Endodermal cell (in vitro differentiated cells): ENCODE measurements around the gene IQSEC3. TPM values are rescaled to one million over a fixed set of nuclear protein-coding genes. Genes with fewer than 3 reads are reported as not detected.

Source experiments
- DNase-seq: peaks from one replicate; pipeline ENCODE4 v3.0.0-alpha.2; 2017
- H3K27ac ChIP-seq: 2 replicates; pipeline ENCODE4 v1.5.1; 2013; ENCODE audit warnings: mild to moderate bottlenecking, low read depth, low read length, moderate library complexity
- H3K27me3 ChIP-seq: 2 replicates; pipeline ENCODE4 v1.6.1; 2013; ENCODE audit warnings: mild to moderate bottlenecking, low read length, moderate library complexity; ENCODE audit not compliant: insufficient read depth, control insufficient read depth, poor library complexity, severe bottlenecking
- H3K36me3 ChIP-seq: 2 replicates; pipeline ENCODE4 v1.7.0; 2013; ENCODE audit warnings: mild to moderate bottlenecking, low read length, moderate library complexity; ENCODE audit not compliant: control insufficient read depth, insufficient read depth
- H3K4me1 ChIP-seq: one replicate; pipeline ENCODE4 v1.7.0; 2013; ENCODE audit warnings: low read length; ENCODE audit not compliant: control insufficient read depth, insufficient read depth
- H3K4me3 ChIP-seq: 2 replicates; pipeline ENCODE4 v1.5.1; 2013; ENCODE audit warnings: mild to moderate bottlenecking, low read length, moderate library complexity
- H3K9ac ChIP-seq: 2 replicates; pipeline ENCODE4 v1.6.1; 2013; ENCODE audit warnings: mild to moderate bottlenecking, low read length, moderate library complexity; ENCODE audit not compliant: poor library complexity, severe bottlenecking; ENCODE audit errors: extremely low read depth
- H3K9me3 ChIP-seq: 2 replicates; pipeline ENCODE4 v1.6.1; 2013; ENCODE audit warnings: mild to moderate bottlenecking, low read length, moderate library complexity; ENCODE audit not compliant: control insufficient read depth
- H3K27ac Mint-ChIP-seq: 2 replicates; pipeline ENCODE4 v1.8.0; 2020; ENCODE audit warnings: mixed read lengths
- H3K27me3 Mint-ChIP-seq: 2 replicates; pipeline ENCODE4 v1.8.0; 2021; ENCODE audit warnings: mild to moderate bottlenecking, mixed read lengths; ENCODE audit not compliant: insufficient read depth
- H3K36me3 Mint-ChIP-seq: 2 replicates; pipeline ENCODE4 v1.8.0; 2020; ENCODE audit warnings: low read depth, mixed read lengths
- H3K4me1 Mint-ChIP-seq: 2 replicates; pipeline ENCODE4 v1.8.0; 2020; ENCODE audit warnings: mixed read lengths
- H3K4me3 Mint-ChIP-seq: 2 replicates; pipeline ENCODE4 v1.8.0; 2020; ENCODE audit warnings: mild to moderate bottlenecking, moderate library complexity, mixed read lengths
- H3K9me3 Mint-ChIP-seq: 2 replicates; pipeline ENCODE4 v1.8.0; 2020; ENCODE audit warnings: mild to moderate bottlenecking, mixed read lengths
- CTCF ChIP-seq: fragments of 200-600 bp; sonication (generic); conservative IDR thresholded peaks from 2 replicates; pipeline ENCODE4 v1.5.0; 2021; ENCODE audit warnings: antibody characterized with exemption, mild to moderate bottlenecking
- WGBS, 2 experiments: methylation state at CpG; one replicate each; pipeline versions ENCODE4 v1.1.5 to v1.1.7; 2013; ENCODE audit warnings: missing lambda C conversion rate in 2 of 2, mixed read lengths in 1 of 2; ENCODE audit not compliant: insufficient coverage in 1 of 2, insufficient read length in 1 of 2; 5-methylcytosine and 5-hydroxymethylcytosine counted together
- total RNA-seq, 2 donors: library from RNA; stranded (reverse); fragmentation: NEBNext Ultra II Directional in 1 of 2; extraction: Animal tissue kit (Norgen Biotek cat#: 25700) in 1 of 2; gene quantifications; 2 replicates in 1 of 2; 3 replicates in 1 of 2; pipeline ENCODE4 v1.2.1, GENCODE V29; 2021

IQSEC3 gene
- total RNA-seq, 2 donors from 2014 or later = 1.5 to 2.7 TPM

GRCh38 chr12:220491-220890, 153.9 kb downstream of the IQSEC3 start:
- WGBS, 2 experiments = 60 to 84% methylated on average over 1 to 6 of the region's 6 CpGs
- Histone ChIP-seq H3K9ac (no peak overlapping the region), H3K27ac (no peak overlapping the region), H3K9me3 (no peaks in the 10 kb centered on the region), H3K36me3 (no peaks in the 10 kb centered on the region), H3K4me1 (no peaks in the 10 kb centered on the region), H3K4me3 (no peak overlapping the region), H3K27me3 (peaks cover 10% of the 10 kb centered on the region)
- Mint-ChIP-seq H3K27me3 (peaks cover 31% of the 10 kb centered on the region), H3K4me1 (peaks cover 7% of the 10 kb centered on the region), H3K9me3 (no peaks in the 10 kb centered on the region), H3K36me3 (no peaks in the 10 kb centered on the region), H3K27ac (no peak overlapping the region), H3K4me3 (no peak overlapping the region)
- TF ChIP-seq CTCF = no peak
- no peak for DNase-seq

GRCh38 chr12:220946-221550, 154.5 kb downstream of the IQSEC3 start:
- Histone ChIP-seq H3K36me3 (no peaks in the 10 kb centered on the region), H3K4me1 (no peaks in the 10 kb centered on the region), H3K27me3 (peaks cover 6% of the 10 kb centered on the region), H3K4me3 (no peak overlapping the region), H3K9ac (no peak overlapping the region), H3K27ac (no peak overlapping the region), H3K9me3 (no peaks in the 10 kb centered on the region)
- Mint-ChIP-seq H3K4me1 (peaks cover 7% of the 10 kb centered on the region), H3K9me3 (no peaks in the 10 kb centered on the region), H3K27ac (no peak overlapping the region), H3K27me3 (peaks cover 27% of the 10 kb centered on the region), H3K36me3 (no peaks in the 10 kb centered on the region), H3K4me3 (no peak overlapping the region)
- no peak for TF ChIP-seq CTCF
- DNase-seq = no peak
- 88 to 93% methylated on average over 7 to 19 of the region's 19 CpGs for WGBS, 2 experiments

- Mint-ChIP-seq H3K27me3 (peaks cover 20% of the 10 kb centered on the region), H3K36me3 (no peaks in the 10 kb centered on the region), H3K4me1 (peaks cover 7% of the 10 kb centered on the region), H3K4me3 (no peak overlapping the region), H3K27ac (no peak overlapping the region), H3K9me3 (no peaks in the 10 kb centered on the region)
- Histone ChIP-seq H3K9me3 (no peaks in the 10 kb centered on the region), H3K4me3 (no peak overlapping the region), H3K27ac (no peak overlapping the region), H3K9ac (no peak overlapping the region), H3K27me3 (peaks cover 2% of the 10 kb centered on the region), H3K4me1 (no peaks in the 10 kb centered on the region), H3K36me3 (no peaks in the 10 kb centered on the region)
- DNase-seq = no peak
- WGBS, 2 experiments = 93 to 94% methylated on average over 3 to 6 of the region's 6 CpGs
- TF ChIP-seq CTCF = no peak
Observed at GRCh38 chr12:221736-222135, 155.2 kb downstream of the IQSEC3 start.
